ENCODE data around the gene PRKN.

Gene PRKN

GRCh38 chr6:162379757-162380409 lies 347.7 kb downstream of the PRKN start:
- Histone ChIP-seq H3K4me1 (ENCODE audit: low read depth, poor library complexity, severe bottlenecking) (no peaks in the 10 kb centered on the region), H3K79me2 (ENCODE audit: insufficient read depth, low read depth) (no peaks in the 10 kb centered on the region), H3K36me3 (ENCODE audit: insufficient read depth) (no peaks in the 10 kb centered on the region), H3K4me3 (IDR thresholded peaks at IDR 0.05; ENCODE audit: insufficient read depth, low read depth, low read length) (no peak overlapping the region), H3K9ac (no peak overlapping the region), H4K20me1 (ENCODE audit: insufficient read depth) (no peaks in the 10 kb centered on the region), H3K27me3 (ENCODE audit: insufficient read depth, low read depth) (no peaks in the 10 kb centered on the region), H3K4me2 (no peak overlapping the region), H2AFZ (ENCODE audit: low read depth) (no peak overlapping the region), H3K27ac (no peak overlapping the region)
- no peak for TF ChIP-seq CTCF (conservative IDR thresholded peaks at IDR 0.05; ENCODE audit: low read depth, low read length)

- Histone ChIP-seq H3K27me3 (ENCODE audit: insufficient read depth, low read depth) (no peaks in the 10 kb centered on the region), H4K20me1 (ENCODE audit: insufficient read depth) (no peaks in the 10 kb centered on the region), H3K36me3 (ENCODE audit: insufficient read depth) (no peaks in the 10 kb centered on the region), H3K27ac (no peak overlapping the region), H3K9ac (no peak overlapping the region), H3K4me2 (no peak overlapping the region), H3K4me3 (IDR thresholded peaks at IDR 0.05; ENCODE audit: insufficient read depth, low read depth, low read length) (no peak overlapping the region), H3K79me2 (ENCODE audit: insufficient read depth, low read depth) (no peaks in the 10 kb centered on the region), H2AFZ (ENCODE audit: low read depth) (no peak overlapping the region), H3K4me1 (ENCODE audit: low read depth, poor library complexity, severe bottlenecking) (no peaks in the 10 kb centered on the region)
- no peak for TF ChIP-seq CTCF (conservative IDR thresholded peaks at IDR 0.05; ENCODE audit: low read depth, low read length)
Observed at GRCh38 chr6:162377735-162378134, 349.8 kb downstream of the PRKN start.

GRCh38 chr6:162373868-162374267 lies 353.7 kb downstream of the PRKN start:
- H3K9ac ChIP-seq, result no peak overlapping the region
- H3K4me3 ChIP-seq (IDR thresholded peaks at IDR 0.05; ENCODE audit: insufficient read depth, low read depth, low read length), result no peak overlapping the region
- H3K79me2 ChIP-seq (ENCODE audit: insufficient read depth, low read depth), result no peaks in the 10 kb centered on the region
- no peaks in the 10 kb centered on the region for H3K36me3 ChIP-seq (ENCODE audit: insufficient read depth)
- H3K27me3 ChIP-seq (ENCODE audit: insufficient read depth, low read depth), result no peaks in the 10 kb centered on the region
- no peaks in the 10 kb centered on the region for H4K20me1 ChIP-seq (ENCODE audit: insufficient read depth)
- H2AFZ ChIP-seq (ENCODE audit: low read depth), result no peak overlapping the region
- H3K4me1 ChIP-seq (ENCODE audit: low read depth, poor library complexity, severe bottlenecking), result no peaks in the 10 kb centered on the region
- no peak overlapping the region for H3K27ac ChIP-seq
- H3K4me2 ChIP-seq, result no peak overlapping the region
- TF ChIP-seq CTCF (conservative IDR thresholded peaks at IDR 0.05; ENCODE audit: low read depth, low read length), result no peak

- Histone ChIP-seq H3K27ac (no peak overlapping the region), H3K4me2 (no peak overlapping the region), H3K9ac (no peak overlapping the region), H3K4me3 (IDR thresholded peaks at IDR 0.05; ENCODE audit: insufficient read depth, low read depth, low read length) (no peak overlapping the region), H3K27me3 (ENCODE audit: insufficient read depth, low read depth) (no peaks in the 10 kb centered on the region), H3K4me1 (ENCODE audit: low read depth, poor library complexity, severe bottlenecking) (no peaks in the 10 kb centered on the region), H4K20me1 (ENCODE audit: insufficient read depth) (no peaks in the 10 kb centered on the region), H3K36me3 (ENCODE audit: insufficient read depth) (no peaks in the 10 kb centered on the region), H2AFZ (ENCODE audit: low read depth) (no peak overlapping the region), H3K79me2 (ENCODE audit: insufficient read depth, low read depth) (no peaks in the 10 kb centered on the region)
- TF ChIP-seq CTCF (conservative IDR thresholded peaks at IDR 0.05; ENCODE audit: low read depth, low read length), result no peak
Observed at GRCh38 chr6:162373192-162373591, 354.4 kb downstream of the PRKN start.
